C4-2B (cell line): ENCODE results near the gene FHOD3.

Source experiments
- H3K27ac ChIP-seq: fragments of 450-650 bp; 2 replicates; pipeline ENCODE4 v1.5.1; 2017
- ZFX ChIP-seq: fragments of 450-650 bp; IDR thresholded peaks from 2 replicates; pipeline ENCODE4 v1.6.1; 2017
- TF ChIP-seq, protein P1 (sequence below): fragments of 450-650 bp; conservative IDR thresholded peaks from 2 replicates; pipeline ENCODE4 v1.5.1; 2017; ENCODE audit warnings: mild to moderate bottlenecking

FHOD3 gene

DNA sequence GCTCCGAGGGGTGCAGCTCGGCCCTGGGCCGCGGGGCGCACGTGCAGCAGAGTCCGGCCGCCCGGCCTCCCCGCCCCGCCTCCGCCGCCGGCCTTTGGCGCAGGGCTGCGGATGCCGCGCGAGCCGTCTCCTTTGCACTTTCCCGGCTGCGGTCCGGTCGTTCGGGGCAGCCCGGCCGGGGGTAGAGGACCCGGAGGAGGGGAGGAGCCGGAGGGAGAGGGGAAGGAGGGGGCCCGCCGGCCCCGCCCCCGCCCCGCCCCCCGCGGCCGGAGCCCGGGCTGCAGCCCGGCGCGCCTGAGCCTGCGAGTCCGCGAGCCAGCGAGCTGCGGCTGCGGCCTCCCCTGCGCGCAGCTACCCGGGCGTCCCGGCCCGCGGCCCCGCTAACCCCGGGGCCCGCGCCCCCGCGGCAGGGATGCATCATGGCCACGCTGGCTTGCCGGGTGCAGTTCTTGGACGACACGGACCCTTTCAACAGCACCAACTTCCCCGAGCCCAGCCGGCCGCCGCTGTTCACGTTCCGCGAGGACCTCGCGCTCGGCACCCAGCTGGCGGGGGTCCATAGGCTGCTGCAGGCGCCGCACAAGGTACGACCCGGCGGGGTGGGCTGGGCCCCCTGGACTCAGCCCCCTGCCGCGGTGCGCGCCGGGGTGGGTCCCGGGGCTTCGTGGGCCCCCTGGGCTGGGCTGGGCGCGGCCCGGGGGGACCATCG lies at the start of gene FHOD3:
Gene FHOD3, plus strand, starts transcription at position 297 of the 709 bp plus-strand sequence. Its CDS starts 123 bp downstream, at position 420.
- no peak for TF ChIP-seq ZFX
- TF ChIP-seq, protein P1, sequence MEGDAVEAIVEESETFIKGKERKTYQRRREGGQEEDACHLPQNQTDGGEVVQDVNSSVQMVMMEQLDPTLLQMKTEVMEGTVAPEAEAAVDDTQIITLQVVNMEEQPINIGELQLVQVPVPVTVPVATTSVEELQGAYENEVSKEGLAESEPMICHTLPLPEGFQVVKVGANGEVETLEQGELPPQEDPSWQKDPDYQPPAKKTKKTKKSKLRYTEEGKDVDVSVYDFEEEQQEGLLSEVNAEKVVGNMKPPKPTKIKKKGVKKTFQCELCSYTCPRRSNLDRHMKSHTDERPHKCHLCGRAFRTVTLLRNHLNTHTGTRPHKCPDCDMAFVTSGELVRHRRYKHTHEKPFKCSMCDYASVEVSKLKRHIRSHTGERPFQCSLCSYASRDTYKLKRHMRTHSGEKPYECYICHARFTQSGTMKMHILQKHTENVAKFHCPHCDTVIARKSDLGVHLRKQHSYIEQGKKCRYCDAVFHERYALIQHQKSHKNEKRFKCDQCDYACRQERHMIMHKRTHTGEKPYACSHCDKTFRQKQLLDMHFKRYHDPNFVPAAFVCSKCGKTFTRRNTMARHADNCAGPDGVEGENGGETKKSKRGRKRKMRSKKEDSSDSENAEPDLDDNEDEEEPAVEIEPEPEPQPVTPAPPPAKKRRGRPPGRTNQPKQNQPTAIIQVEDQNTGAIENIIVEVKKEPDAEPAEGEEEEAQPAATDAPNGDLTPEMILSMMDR = 0 out of 2 replicates have a peak, but pooled peaks have one; percentile 0
- H3K27ac ChIP-seq = peak within 1 kb of the TSS; percentile 9; the same call in 1 of the 2 replicates

DNA sequence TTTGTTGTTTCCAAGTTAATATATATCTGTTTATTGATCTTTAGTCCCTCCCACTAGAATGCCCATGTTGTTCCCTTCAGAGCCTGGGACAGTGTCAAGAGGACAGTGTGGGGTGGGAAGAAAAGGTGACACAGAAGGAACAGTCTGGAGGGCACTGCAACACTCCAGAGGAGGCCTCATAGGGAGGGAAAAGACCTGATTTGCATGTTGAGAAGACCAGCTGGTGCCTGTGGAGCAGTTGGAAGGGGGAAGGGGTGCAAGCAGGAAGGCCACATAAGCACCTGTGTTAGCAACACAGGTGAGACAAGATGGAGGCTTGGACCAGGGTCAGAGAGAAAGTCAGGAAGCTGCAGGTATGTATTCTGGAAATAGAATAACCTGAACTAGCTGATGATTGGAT lies 48.1 kb upstream of the FHOD3 start:
- no peak for TF ChIP-seq ZFX
- TF ChIP-seq, protein P1 = no peak

DNA sequence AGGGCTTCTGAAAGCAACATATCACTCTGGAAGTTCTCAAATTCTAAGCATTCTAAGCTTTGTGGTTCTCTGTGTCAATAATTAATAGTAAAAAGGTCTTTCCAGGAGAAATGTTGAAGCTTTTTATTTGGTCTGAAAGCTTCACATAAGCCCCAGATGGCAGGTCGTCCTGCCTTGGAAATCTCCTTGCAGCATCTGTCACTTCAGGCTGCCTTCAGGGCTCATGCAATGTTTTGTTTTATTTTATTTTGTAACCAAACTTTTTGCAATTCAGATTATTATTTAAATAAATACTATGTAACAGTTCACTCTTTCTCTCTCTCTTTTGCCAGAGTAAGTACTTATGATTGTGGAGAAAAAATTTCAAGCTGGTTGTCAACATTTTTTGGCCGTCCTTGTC lies 46.7 kb upstream of the FHOD3 start:
- no peak overlapping the region for H3K27ac ChIP-seq
- TF ChIP-seq, protein P1 = no peak
- TF ChIP-seq ZFX = no peak

More for the DNA sequence above, 48.1 kb upstream of the FHOD3 start:
- H3K27ac ChIP-seq = no peak overlapping the region

DNA sequence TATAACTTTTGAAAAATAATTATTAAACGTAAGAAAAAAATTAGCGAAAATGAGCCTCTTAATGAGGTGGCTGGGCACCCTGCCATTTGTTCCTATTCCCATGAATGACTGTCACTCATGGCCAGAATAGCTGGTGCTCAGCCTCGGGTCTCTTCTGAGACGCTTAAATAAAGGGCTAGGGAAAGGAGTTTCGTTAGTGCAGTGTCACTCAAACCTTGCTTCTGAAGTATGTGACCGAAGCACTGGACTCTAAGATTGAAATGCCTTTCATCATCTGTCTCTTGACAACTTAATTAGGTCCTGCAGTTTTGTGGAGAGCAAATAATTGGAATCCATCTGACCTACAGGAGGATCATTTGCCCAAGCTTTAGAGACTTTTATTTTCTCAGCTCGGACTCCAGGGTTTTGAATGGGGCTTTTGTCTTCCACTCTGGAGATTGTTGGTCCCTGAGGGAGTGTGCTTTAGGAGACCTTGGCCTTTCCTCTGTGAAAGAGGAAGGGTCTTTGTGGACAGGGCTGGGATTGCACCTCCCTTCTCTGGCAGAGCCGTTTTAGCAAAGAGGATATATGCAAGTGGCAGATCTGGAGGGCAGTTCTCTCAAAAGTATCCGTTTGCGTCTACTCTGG lies 42.3 kb upstream of the FHOD3 start:
- no peak overlapping the region for H3K27ac ChIP-seq

DNA sequence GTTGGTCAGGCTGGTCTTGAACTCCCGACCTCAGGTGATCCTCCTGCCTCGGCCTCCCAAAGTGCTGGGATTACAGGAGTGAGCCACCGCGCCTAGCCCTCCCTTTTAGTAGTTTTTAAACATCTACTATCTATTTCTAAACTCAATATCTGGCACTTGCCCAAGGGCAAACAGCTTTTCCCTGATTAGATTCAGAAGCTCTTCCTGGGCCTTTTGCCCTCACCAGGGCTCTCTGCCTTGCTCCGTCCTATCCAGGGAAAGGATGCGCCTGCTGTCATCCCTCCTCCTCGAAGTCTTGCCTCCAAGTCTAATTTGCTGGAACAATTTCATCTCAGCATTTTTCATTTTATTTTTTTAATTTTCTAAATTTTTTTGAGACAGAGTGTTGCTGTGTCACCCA lies 41.4 kb upstream of the FHOD3 start:
- H3K27ac ChIP-seq = no peak overlapping the region
- TF ChIP-seq, protein P1 = no peak

More for the DNA sequence above, 42.3 kb upstream of the FHOD3 start:
- TF ChIP-seq, protein P1 = no peak
- no peak for TF ChIP-seq ZFX

DNA sequence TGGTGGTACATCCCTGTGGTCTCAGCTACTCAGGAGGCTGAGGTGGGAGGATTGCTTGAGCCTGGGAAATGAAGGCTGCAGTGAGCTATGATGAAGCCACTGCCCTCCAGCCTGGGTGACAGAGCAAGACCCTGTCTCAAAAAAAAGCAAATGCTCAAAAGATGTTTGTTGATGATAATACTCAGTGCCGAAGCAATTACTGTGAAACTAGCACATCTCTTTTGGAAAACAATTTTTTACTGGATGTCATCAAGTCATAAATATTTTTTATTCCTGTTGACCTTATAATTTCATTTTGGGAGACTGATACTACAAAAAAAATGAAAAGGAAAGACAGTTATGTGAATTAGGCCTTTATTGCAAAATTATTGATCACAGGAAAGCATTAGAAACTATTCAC lies 34.5 kb upstream of the FHOD3 start:
- no peak overlapping the region for H3K27ac ChIP-seq
- TF ChIP-seq, protein P1 = no peak
- no peak for TF ChIP-seq ZFX

DNA sequence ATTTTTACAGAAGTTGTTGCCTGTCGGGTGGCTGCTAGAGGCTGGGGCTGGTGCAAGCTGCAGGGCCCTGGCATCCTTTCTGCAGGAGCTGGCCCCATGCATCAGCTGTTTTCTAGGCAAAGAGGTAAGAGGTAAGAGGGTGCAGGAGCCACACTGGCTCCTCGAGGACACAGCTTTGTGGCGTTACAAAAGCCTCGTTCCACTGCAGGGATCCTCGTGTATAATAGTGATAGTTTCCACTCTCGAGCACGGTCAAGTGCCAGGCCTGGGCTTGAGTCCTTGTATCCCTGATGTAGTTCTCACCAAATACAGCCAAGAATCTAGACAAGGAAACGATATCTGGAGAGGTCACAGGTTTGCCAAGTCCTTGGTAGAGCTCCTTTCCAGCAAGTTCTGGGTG lies 33.2 kb upstream of the FHOD3 start:
- TF ChIP-seq, protein P1 = no peak
- TF ChIP-seq ZFX = no peak
- H3K27ac ChIP-seq = no peak overlapping the region
